ENCODE data around the gene PHC2.

The PHC2 gene

GRCh38 chr1:33446590-33446989 lies 15.7 kb upstream of the PHC2 start:
- no peak for DNase-seq (ENCODE audit: low spot score)

GRCh38 chr1:33445108-33445507 lies 14.2 kb upstream of the PHC2 start:
- no peak for DNase-seq (ENCODE audit: low spot score)

GRCh38 chr1:33443705-33444180 lies 12.8 kb upstream of the PHC2 start:
- no peak for DNase-seq (ENCODE audit: low spot score)

GRCh38 chr1:33443080-33443704 lies 12.3 kb upstream of the PHC2 start:
- DNase-seq (ENCODE audit: low spot score): no peak

GRCh38 chr1:33442141-33442540 lies 11.2 kb upstream of the PHC2 start:
- no peak for DNase-seq (ENCODE audit: low spot score)

- DNase-seq (ENCODE audit: low spot score): no peak
These were observed 10.3 kb upstream of the PHC2 start for GRCh38 chr1:33441088-33441745.

- no peak for DNase-seq (ENCODE audit: low spot score)
These were observed 8.8 kb upstream of the PHC2 start for GRCh38 chr1:33439662-33440061.

GRCh38 chr1:33438364-33439160 lies 7.7 kb upstream of the PHC2 start:
- no peak for DNase-seq (ENCODE audit: low spot score)

GRCh38 chr1:33436557-33437285 lies 5.8 kb upstream of the PHC2 start:
- no peak for DNase-seq (ENCODE audit: low spot score)

GRCh38 chr1:33435096-33435820 lies 4.4 kb upstream of the PHC2 start:
- no peak for DNase-seq (ENCODE audit: low spot score)

- no peak for DNase-seq (ENCODE audit: low spot score)
These were observed 3.5 kb upstream of the PHC2 start for GRCh38 chr1:33434363-33434750.

- DNase-seq (ENCODE audit: low spot score): no peak
These were observed 2.8 kb upstream of the PHC2 start for GRCh38 chr1:33433509-33434362.

- no peak for DNase-seq (ENCODE audit: low spot score)
These were observed 821 bp downstream of the PHC2 start for GRCh38 chr1:33429856-33430691.

GRCh38 chr1:33429332-33429731 lies 1.6 kb downstream of the PHC2 start:
- DNase-seq (ENCODE audit: low spot score): no peak

- DNase-seq (ENCODE audit: low spot score): no peak
These were observed 2.2 kb downstream of the PHC2 start for GRCh38 chr1:33428661-33429060.

GRCh38 chr1:33426916-33427315 lies 4.0 kb downstream of the PHC2 start:
- DNase-seq (ENCODE audit: low spot score): no peak

- no peak for DNase-seq (ENCODE audit: low spot score)
These were observed 5.0 kb downstream of the PHC2 start for GRCh38 chr1:33425900-33426299.

- DNase-seq (ENCODE audit: low spot score): no peak
These were observed 6.3 kb downstream of the PHC2 start for GRCh38 chr1:33424610-33425009.

GRCh38 chr1:33424205-33424604 lies 6.7 kb downstream of the PHC2 start:
- DNase-seq (ENCODE audit: low spot score): no peak
